K562 (cell line): ENCODE measurements around the gene KAT6B. TPM values are rescaled to one million over a fixed set of nuclear protein-coding genes. Genes with fewer than 3 reads are reported as not detected.
A peak's percentile ranks its signal among the peaks of the same experiment; 100 is the strongest.
"Not testable (repeated sequence)": the region's sequence is repeated elsewhere in the genome, so short reads cannot be mapped to it uniquely, and the experiment has no call there.

ENCODE experiments used
- ATAC-seq: fragments of 200-7000 bp; cut with Tn5 transposase; 3 replicates; pipeline ENCODE4 v1.9.1; 2020; ENCODE audit warnings: moderate library complexity
- BruUV-seq: library from RNA; stranded (reverse); fragments of 400-500 nt; replicated peaks from 2 replicates; lab custom pipeline; 2021; lab: Mats Ljungman, UMichigan
- CTCF ChIA-PET: fragments of 300-600 bp; formaldehyde crosslinking; extraction: SDS; loops from one replicate; lab custom pipeline; 2021; ENCODE audit warnings: low intra/inter-chr PET ratio; lab: Yijun Ruan, JAX
- POLR2A ChIA-PET: fragments of 300-600, 350-650 bp; sonication (Branson Sonifier 250); formaldehyde crosslinking; extraction: SDS; loops from one replicate; lab custom pipeline; 2021; ENCODE audit warnings: antibody characterized with exemption, inconsistent platforms; lab: Yijun Ruan, JAX
- DNase-seq, 4 experiments: peaks; one replicate each; pipeline versions ENCODE4 v3.0.0 to v3.0.0-alpha.2; 2011 to 2018; ENCODE audit warnings: low spot score in 3 of 4, mixed read lengths in 3 of 4; ENCODE audit errors: extremely low read depth in 1 of 4
- FAIRE-seq: peaks from 2 replicates; lab custom pipeline; 2011; peaks lifted over from hg19 to GRCh38; lab: Jason Lieb, UNC
- H2AFZ ChIP-seq: 2 replicates; pipeline ENCODE4 v1.6.0; 2011; ENCODE audit warnings: low read depth, low read length, control low read depth, inconsistent platforms
- H3K27ac ChIP-seq: fragments of 200-600 bp; 3 replicates; pipeline ENCODE4 v1.8.0; 2011; ENCODE audit warnings: low read depth, mild to moderate bottlenecking, control low read depth, inconsistent platforms, low read length, moderate library complexity, mixed read lengths; ENCODE audit errors: extremely low read depth
- H3K27me3 ChIP-seq, 2 experiments: fragments of 300-600 bp in 1 of 2; 2 replicates in 1 of 2; 3 replicates in 1 of 2; pipeline versions ENCODE4 v1.6.0 to v1.8.0; 2011; ENCODE audit warnings: inconsistent platforms in 2 of 2, low read length in 2 of 2, mild to moderate bottlenecking in 1 of 2, mixed read lengths in 1 of 2, moderate library complexity in 1 of 2; ENCODE audit not compliant: control insufficient read depth in 2 of 2, insufficient read depth in 2 of 2
- H3K36me3 ChIP-seq: fragments of 300-600 bp; 3 replicates; pipeline ENCODE4 v1.8.0; 2011; ENCODE audit warnings: mild to moderate bottlenecking, low read length, inconsistent platforms; ENCODE audit not compliant: control insufficient read depth, insufficient read depth
- H3K4me1 ChIP-seq, 2 experiments: fragments of 200-600 bp in 1 of 2; replicated peaks in 1 of 2; 2 replicates in 1 of 2; 3 replicates in 1 of 2; pipeline versions ENCODE4 v1.5.1 to v1.8.0; 2011; ENCODE audit warnings: inconsistent platforms in 2 of 2, low read length in 2 of 2, mild to moderate bottlenecking in 1 of 2, mixed read lengths in 1 of 2, moderate library complexity in 1 of 2; ENCODE audit not compliant: control insufficient read depth in 2 of 2, insufficient read depth in 2 of 2
- H3K4me2 ChIP-seq: 2 replicates; pipeline ENCODE4 v1.6.1; 2011; ENCODE audit warnings: low read length, control low read depth, inconsistent platforms, mixed read lengths; ENCODE audit not compliant: insufficient read depth
- H3K4me3 ChIP-seq: fragments of 200-600 bp; sonication (generic), shearing (Covaris generic); 2 replicates; pipeline ENCODE4 v1.5.1; 2016; ENCODE audit warnings: control low read depth, inconsistent platforms
- H3K79me2 ChIP-seq: fragments of 200-600 bp; 3 replicates; pipeline ENCODE4 v1.8.0; 2011; ENCODE audit warnings: low read length, inconsistent platforms; ENCODE audit not compliant: control insufficient read depth, insufficient read depth
- H3K9ac ChIP-seq, 2 experiments: 2 replicates each; pipeline versions ENCODE4 v1.6.0 to v1.6.1; 2011; ENCODE audit warnings: low read depth in 2 of 2, low read length in 2 of 2, control low read depth in 1 of 2, inconsistent platforms in 1 of 2, mild to moderate bottlenecking in 1 of 2, mixed read lengths in 1 of 2; ENCODE audit not compliant: insufficient read depth in 1 of 2
- H3K9me1 ChIP-seq: one replicate; pipeline ENCODE4 v1.6.0; 2011; ENCODE audit warnings: inconsistent platforms, mild to moderate bottlenecking, low read length, moderate library complexity; ENCODE audit not compliant: control insufficient read depth, insufficient read depth
- H3K9me3 ChIP-seq: replicated peaks from 2 replicates; pipeline ENCODE4 v1.5.1; 2011; ENCODE audit warnings: low read depth, low read length, inconsistent platforms; ENCODE audit not compliant: control insufficient read depth, insufficient read depth
- H4K20me1 ChIP-seq: replicated peaks from 2 replicates; pipeline ENCODE4 v1.6.1; 2011; ENCODE audit warnings: low read length, inconsistent platforms, mixed read lengths; ENCODE audit not compliant: control insufficient read depth, insufficient read depth
- BRF1 ChIP-seq: IDR thresholded peaks from 3 replicates; pipeline ENCODE4 v1.6.1; 2011; ENCODE audit warnings: borderline replicate concordance, mild to moderate bottlenecking; ENCODE audit not compliant: insufficient read length; ENCODE audit errors: extremely low read depth
- FOXM1 ChIP-seq, 2 experiments: fragments of 450-650 bp in 1 of 2; sonication (generic) in 1 of 2; formaldehyde crosslinking in 1 of 2; IDR thresholded peaks; 2 replicates each; pipeline versions ENCODE4 v1.6.1 to v1.9.0; 2017 to 2022; ENCODE audit warnings: low read depth in 2 of 2, mild to moderate bottlenecking in 2 of 2, missing genetic modification reagents in 1 of 2, moderate library complexity in 1 of 2
- GTF2A2 ChIP-seq: IDR thresholded peaks from 2 replicates; pipeline ENCODE4 v1.6.1; 2016; ENCODE audit warnings: mild to moderate bottlenecking, missing genetic modification characterization, missing compliant biosample characterization
- HCFC1 ChIP-seq: IDR thresholded peaks from 2 replicates; pipeline ENCODE4 v1.6.1; 2012; ENCODE audit warnings: low read depth, low read length, improper control_type of control experiment
- NR2C1 ChIP-seq, 2 experiments: fragments of 450-650 bp; IDR thresholded peaks; 2 replicates each; pipeline ENCODE4 v1.6.1; 2017; ENCODE audit warnings: mild to moderate bottlenecking in 2 of 2, antibody characterized with exemption in 1 of 2, inconsistent platforms in 1 of 2, missing compliant biosample characterization in 1 of 2, missing genetic modification characterization in 1 of 2
- SIX5 ChIP-seq, 2 experiments: IDR thresholded peaks; 2 replicates each; pipeline ENCODE4 v1.6.1; 2011; ENCODE audit warnings: low read length in 2 of 2, borderline replicate concordance in 1 of 2, low read depth in 1 of 2, mild to moderate bottlenecking in 1 of 2, moderate library complexity in 1 of 2; ENCODE audit not compliant: insufficient read depth in 1 of 2
- SPI1 ChIP-seq: IDR thresholded peaks from 2 replicates; pipeline ENCODE4 v1.6.1; 2011; ENCODE audit warnings: low read depth, low read length, control low read depth, borderline replicate concordance
- STAT5A ChIP-seq: IDR thresholded peaks from 2 replicates; pipeline ENCODE4 v1.6.1; 2012; ENCODE audit warnings: low read length, inconsistent platforms, borderline replicate concordance
- ZNF143 ChIP-seq: sonication (generic); formaldehyde crosslinking; IDR thresholded peaks from 2 replicates; pipeline ENCODE4 v1.9.0; 2022; ENCODE audit warnings: mild to moderate bottlenecking, missing genetic modification reagents
- WGBS: fragments of 100-300 bp; shearing (Covaris generic); methylation state at CpG from one replicate; pipeline ENCODE4 v1.1.6; 2016; ENCODE audit warnings: low coverage, mixed read lengths; ENCODE audit not compliant: insufficient coverage; ENCODE audit errors: missing lambda C conversion rate; 5-methylcytosine and 5-hydroxymethylcytosine counted together
- in situ Hi-C: fragments of 300-500 bp; cut with MboI; formaldehyde crosslinking; loops from 4 replicates; pipeline ENCODE4 v1.15.0; 2018; ENCODE audit warnings: inconsistent platforms, mixed read lengths
- intact Hi-C: fragments of 100-400 bp; cut with micrococcal nuclease; formaldehyde crosslinking; loops from 2 replicates; pipeline ENCODE4 v1.14.2; 2022
- polyA plus RNA-seq, 8 experiments: library from polyadenylated mRNA; depleted of rRNA in 4 of 8; stranded (reverse) in 5 of 8; unstranded in 3 of 8; fragments of >200 nt; fragmentation: Nextera tagmentation in 2 of 8; fragmentation: Illumina TruSeq in 1 of 8; extraction: Ambion mirVana in 2 of 8; extraction: Trizol in 1 of 8; gene quantifications; 2 replicates each; pipeline versions ENCODE4 v1.2.1 to v1.2.3, GENCODE V29; 2011 to 2014; ENCODE audit warnings: inconsistent platforms in 1 of 8, missing spikeins in 1 of 8
- total RNA-seq, 7 experiments: library from RNA; depleted of rRNA in 6 of 7; stranded (reverse); fragments of >200 nt in 6 of 7; fragmentation: Illumina TruSeq in 2 of 7; extraction: Trizol in 2 of 7; gene quantifications; 2 replicates each; pipeline versions ENCODE4 v1.2.1 to v1.2.3, GENCODE V29; 2011 to 2021; ENCODE audit warnings: low replicate concordance in 1 of 7
- TF ChIP-seq, protein P1 (sequence below), 2 experiments: fragments of 450-650 bp; IDR thresholded peaks; 2 replicates each; pipeline ENCODE4 v1.6.1; 2018; ENCODE audit warnings: mild to moderate bottlenecking in 2 of 2, low read depth in 1 of 2; ENCODE audit not compliant: partially characterized antibody in 2 of 2

The KAT6B gene
- total and polyA plus RNA-seq, 9 of the 15 experiments (the other 6 are each of a cell fraction or from before 2014, with no cell fraction given): 1.4 to 9.2 (median 6.8) TPM

DNA sequence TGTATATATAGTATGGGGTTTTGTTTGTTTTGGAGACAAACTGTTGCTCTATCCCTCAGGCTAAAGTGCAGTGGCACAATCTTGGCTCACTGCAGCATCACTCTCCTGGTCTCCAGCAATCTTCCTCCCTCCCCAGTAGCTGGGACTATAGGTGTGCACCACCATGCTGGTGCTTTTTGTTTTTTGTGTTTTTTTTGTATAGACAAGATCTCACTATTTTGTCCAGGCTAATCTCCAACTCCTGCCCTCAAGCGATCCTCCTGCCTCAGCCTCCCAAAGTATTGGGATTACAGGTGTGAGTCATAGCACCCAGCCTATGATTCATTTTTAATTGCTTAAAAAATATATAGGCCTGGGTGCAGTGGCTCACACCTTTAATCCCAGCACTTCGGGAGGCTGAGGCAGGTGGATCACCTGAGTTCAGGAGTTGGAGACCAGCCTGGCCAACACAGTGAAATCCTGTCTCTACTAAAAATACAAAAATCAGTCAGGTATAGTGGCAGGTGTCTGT is 229.6 kb downstream of the KAT6B start:
- H3K4me3 ChIP-seq, CTCF ChIA-PET, DNase-seq, H3K36me3 ChIP-seq, H3K9ac ChIP-seq, intact Hi-C loops, H3K4me2 ChIP-seq, H3K27ac ChIP-seq, H3K9me3 ChIP-seq, H3K9me1 ChIP-seq, H3K4me1 ChIP-seq, ATAC-seq, FAIRE-seq, H3K27me3 ChIP-seq, BruUV-seq, in situ Hi-C loops, H4K20me1 ChIP-seq, H2AFZ ChIP-seq, H3K79me2 ChIP-seq: not testable (repeated sequence)
- POLR2A ChIA-PET: interaction anchor here (2.1 kb wide), 1 partner anchor 9 kb away, joined by 6 read pairs; no protein-coding TSS in a partner anchor
- 7% methylated on average over 2 of the region's 2 CpGs for WGBS

DNA sequence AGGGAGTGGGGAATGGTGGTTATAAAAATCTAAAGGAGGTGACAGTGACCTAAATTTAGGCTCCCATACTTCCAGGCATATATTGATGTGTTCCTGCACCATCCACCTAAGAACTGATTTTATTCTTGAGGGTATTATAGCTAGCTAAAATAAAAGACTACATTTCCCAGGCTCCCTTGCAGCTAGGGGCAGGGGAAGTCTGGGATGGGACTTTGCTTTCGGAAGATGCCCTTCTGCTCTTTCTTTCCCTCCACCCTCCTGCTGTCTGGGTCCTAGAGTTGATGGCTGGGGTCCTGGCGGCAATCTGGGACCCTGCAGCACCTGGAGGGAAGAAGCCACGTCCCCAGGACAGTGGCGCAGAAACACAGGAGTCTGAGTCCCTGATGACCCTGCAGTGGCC is 231.3 kb downstream of the KAT6B start:
- Histone ChIP-seq H3K4me1 (peaks cover 0 to 6% of the 10 kb centered on the region in 2 experiments; a peak in 2 of 5 replicates), H3K4me2 (peak overlapping the region; percentile 23; the same call in 1 of the 2 replicates), H3K4me3 (no peak overlapping the region), H3K27ac (no peak overlapping the region), H3K9me3 (no peaks in the 10 kb centered on the region), H2AFZ (peak overlapping the region; percentile 87), H3K27me3 (no peaks in the 10 kb centered on the region), H3K79me2 (no peaks in the 10 kb centered on the region), H3K36me3 (no peaks in the 10 kb centered on the region), H3K9ac (no peak overlapping the region), H3K9me1 (no peaks in the 10 kb centered on the region), H4K20me1 (no peaks in the 10 kb centered on the region)
- POLR2A ChIA-PET: interaction anchor here (1.0 to 2.1 kb wide), 2 partner anchors 10 to 26 kb away, joined by 3 to 6 read pairs; no protein-coding TSS in a partner anchor
- DNase-seq: no peak
- in situ Hi-C loops (no loop called here), intact Hi-C loops (no loop called here)
- CTCF ChIA-PET: no interaction called here
- ATAC-seq: peak; percentile 70
- no TSS peak for BruUV-seq
- WGBS: 39% methylated on average over 4 of the region's 4 CpGs
- no peak for FAIRE-seq
- TF ChIP-seq, protein P1, sequence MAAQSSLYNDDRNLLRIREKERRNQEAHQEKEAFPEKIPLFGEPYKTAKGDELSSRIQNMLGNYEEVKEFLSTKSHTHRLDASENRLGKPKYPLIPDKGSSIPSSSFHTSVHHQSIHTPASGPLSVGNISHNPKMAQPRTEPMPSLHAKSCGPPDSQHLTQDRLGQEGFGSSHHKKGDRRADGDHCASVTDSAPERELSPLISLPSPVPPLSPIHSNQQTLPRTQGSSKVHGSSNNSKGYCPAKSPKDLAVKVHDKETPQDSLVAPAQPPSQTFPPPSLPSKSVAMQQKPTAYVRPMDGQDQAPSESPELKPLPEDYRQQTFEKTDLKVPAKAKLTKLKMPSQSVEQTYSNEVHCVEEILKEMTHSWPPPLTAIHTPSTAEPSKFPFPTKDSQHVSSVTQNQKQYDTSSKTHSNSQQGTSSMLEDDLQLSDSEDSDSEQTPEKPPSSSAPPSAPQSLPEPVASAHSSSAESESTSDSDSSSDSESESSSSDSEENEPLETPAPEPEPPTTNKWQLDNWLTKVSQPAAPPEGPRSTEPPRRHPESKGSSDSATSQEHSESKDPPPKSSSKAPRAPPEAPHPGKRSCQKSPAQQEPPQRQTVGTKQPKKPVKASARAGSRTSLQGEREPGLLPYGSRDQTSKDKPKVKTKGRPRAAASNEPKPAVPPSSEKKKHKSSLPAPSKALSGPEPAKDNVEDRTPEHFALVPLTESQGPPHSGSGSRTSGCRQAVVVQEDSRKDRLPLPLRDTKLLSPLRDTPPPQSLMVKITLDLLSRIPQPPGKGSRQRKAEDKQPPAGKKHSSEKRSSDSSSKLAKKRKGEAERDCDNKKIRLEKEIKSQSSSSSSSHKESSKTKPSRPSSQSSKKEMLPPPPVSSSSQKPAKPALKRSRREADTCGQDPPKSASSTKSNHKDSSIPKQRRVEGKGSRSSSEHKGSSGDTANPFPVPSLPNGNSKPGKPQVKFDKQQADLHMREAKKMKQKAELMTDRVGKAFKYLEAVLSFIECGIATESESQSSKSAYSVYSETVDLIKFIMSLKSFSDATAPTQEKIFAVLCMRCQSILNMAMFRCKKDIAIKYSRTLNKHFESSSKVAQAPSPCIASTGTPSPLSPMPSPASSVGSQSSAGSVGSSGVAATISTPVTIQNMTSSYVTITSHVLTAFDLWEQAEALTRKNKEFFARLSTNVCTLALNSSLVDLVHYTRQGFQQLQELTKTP (IDR thresholded peaks at IDR 0.05; ENCODE audit: low read depth in 1 of 2, partially characterized antibody in 2 of 2): peak in 1 of 2 experiments; percentile 93
- TF ChIP-seq BRF1: no peak
- no peak for TF ChIP-seq STAT5A
- TF ChIP-seq HCFC1: peak; percentile 85
- TF ChIP-seq FOXM1 (IDR thresholded peaks at IDR 0.05; ENCODE audit: low read depth): no peak
- no peak for TF ChIP-seq FOXM1 (CRISPR knock-in tag; IDR thresholded peaks at IDR 0.05; ENCODE audit: low read depth)
- TF ChIP-seq GTF2A2: no peak
- TF ChIP-seq SPI1: peak; percentile 46; the same call in 1 of the 2 replicates
- TF ChIP-seq SIX5 (IDR thresholded peaks at IDR 0.05; ENCODE audit: borderline replicate concordance in 1 of 2, insufficient read depth in 1 of 2, low read depth in 1 of 2, low read length in 2 of 2): peak; percentile 58 to 60; a peak in 3 of 4 replicates
- no peak for TF ChIP-seq NR2C1 (IDR thresholded peaks at IDR 0.05)
- TF ChIP-seq NR2C1 (tag; IDR thresholded peaks at IDR 0.05): no peak
- TF ChIP-seq ZNF143 (CRISPR knock-in tag): peak; percentile 75
